Erythroblast (primary cell): ENCODE data around the gene TBPL1.

Experiments used
- GATA1 ChIP-seq: IDR thresholded peaks from 2 replicates; pipeline ENCODE4 v1.6.1; 2011; ENCODE audit warnings: low read depth, mild to moderate bottlenecking, control low read depth, low read length, moderate library complexity
- POLR2A ChIP-seq: IDR thresholded peaks from 2 replicates; pipeline ENCODE4 v1.6.1; 2011; ENCODE audit warnings: mild to moderate bottlenecking, low read length

DNA sequence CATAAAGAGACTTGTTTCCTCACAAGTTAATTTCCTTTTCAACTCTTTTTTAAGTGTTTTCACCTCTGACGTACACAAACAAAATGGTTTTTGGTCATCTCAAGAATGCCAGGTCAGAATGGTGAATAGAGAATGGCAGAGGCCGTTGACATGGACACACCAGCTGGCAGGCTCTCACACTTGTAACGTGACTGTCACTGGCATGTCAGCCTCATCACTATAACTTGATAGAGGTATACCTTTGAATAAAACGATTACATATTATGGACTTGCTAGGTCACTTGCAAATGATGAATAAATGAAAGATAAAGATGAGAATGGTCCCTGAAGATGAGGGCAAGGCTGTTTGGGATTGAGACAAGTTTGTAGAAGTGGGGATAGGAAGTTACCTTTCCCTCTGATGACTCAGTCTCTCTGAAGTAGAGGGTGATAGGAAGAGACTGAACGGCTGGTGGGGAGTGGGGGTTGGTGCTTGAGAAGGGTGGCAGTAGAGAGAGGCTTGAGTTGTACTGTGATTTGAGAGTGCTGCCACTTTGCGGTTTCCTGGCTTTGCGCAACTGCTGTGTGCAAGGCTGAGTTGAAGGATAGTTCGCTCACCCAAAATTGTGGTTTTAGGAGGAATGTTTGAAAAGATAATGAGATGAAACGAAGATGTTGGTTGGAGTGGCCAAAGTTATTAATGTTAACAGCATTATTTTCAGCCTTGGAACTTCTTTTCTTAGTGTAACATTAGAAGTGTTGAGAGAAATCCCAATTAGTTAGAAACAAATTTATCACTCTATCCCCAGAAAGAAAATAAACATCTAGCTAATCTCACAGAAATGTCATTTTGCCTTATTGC is 30.3 kb downstream of the TBPL1 start:
- TF ChIP-seq POLR2A, result no peak
- TF ChIP-seq GATA1, result no peak
